A673 (cell line): ENCODE measurements around the gene ACADVL. TPM values are rescaled to one million over a fixed set of nuclear protein-coding genes. Genes with fewer than 3 reads are reported as not detected.
A peak's percentile ranks its signal among the peaks of the same experiment; 100 is the strongest.

Experiments
- BruUV-seq: library from RNA; stranded (reverse); fragments of 400-500 nt; replicated peaks from 2 replicates; lab custom pipeline; 2021; lab: Mats Ljungman, UMichigan
- CTCF ChIA-PET: fragments of 300-600 bp; sonication (Branson Sonifier 250); formaldehyde crosslinking; loops from one replicate; lab custom pipeline; 2022; ENCODE audit warnings: antibody characterized with exemption; lab: Charles Lee
- POLR2A ChIA-PET: fragments of 300-600 bp; sonication (Branson Sonifier 250); formaldehyde crosslinking; loops from one replicate; lab custom pipeline; 2022; ENCODE audit warnings: antibody characterized with exemption; ENCODE audit not compliant: low non-redundant PET; lab: Charles Lee
- DNase-seq: peaks from one replicate; pipeline ENCODE4 v3.0.0-alpha.2; 2015; ENCODE audit warnings: low spot score
- H3K27ac ChIP-seq: fragments of 200-600 bp; sonication (generic); 2 replicates; pipeline ENCODE4 v1.5.1; 2016; ENCODE audit warnings: mixed run types, low read depth, mild to moderate bottlenecking, mixed read lengths, antibody characterized with exemption, low read length; ENCODE audit not compliant: poor library complexity, severe bottlenecking
- H3K27me3 ChIP-seq: fragments of 200-600 bp; sonication (generic); replicated peaks from 2 replicates; pipeline ENCODE4 v1.6.1; 2017; ENCODE audit warnings: mixed run types, low read depth, mild to moderate bottlenecking, mixed read lengths, antibody characterized with exemption, low read length; ENCODE audit not compliant: insufficient read depth, poor library complexity
- H3K36me3 ChIP-seq: fragments of 200-600 bp; sonication (generic); 2 replicates; pipeline ENCODE4 v1.6.1; 2016; ENCODE audit warnings: mixed run types, mild to moderate bottlenecking, mixed read lengths, antibody characterized with exemption, low read length; ENCODE audit not compliant: insufficient read depth, poor library complexity, severe bottlenecking
- H3K4me1 ChIP-seq: fragments of 200-600 bp; sonication (generic); 2 replicates; pipeline ENCODE4 v1.6.1; 2017; ENCODE audit warnings: mixed run types, mild to moderate bottlenecking, mixed read lengths, antibody characterized with exemption, low read length; ENCODE audit not compliant: insufficient read depth, poor library complexity, severe bottlenecking
- H3K4me3 ChIP-seq: fragments of 200-600 bp; sonication (generic); 2 replicates; pipeline ENCODE4 v1.5.1; 2016; ENCODE audit warnings: low read depth, mixed run types, mild to moderate bottlenecking, mixed read lengths, low read length; ENCODE audit not compliant: poor library complexity, severe bottlenecking
- H3K9me3 ChIP-seq: fragments of 200-600 bp; sonication (generic); 2 replicates; pipeline ENCODE4 v1.6.1; 2016; ENCODE audit warnings: mixed run types, low read depth, mild to moderate bottlenecking, mixed read lengths, antibody characterized with exemption, low read length; ENCODE audit not compliant: poor library complexity, severe bottlenecking
- EZH2 ChIP-seq: fragments of 200-600 bp; sonication (generic); IDR thresholded peaks from 2 replicates; pipeline ENCODE4 v1.6.1; 2017; ENCODE audit warnings: borderline replicate concordance, low read depth, mild to moderate bottlenecking, mixed read lengths, antibody characterized with exemption, low read length; ENCODE audit not compliant: poor library complexity, severe bottlenecking
- intact Hi-C: fragments of 100-400 bp; cut with micrococcal nuclease; formaldehyde crosslinking; loops from one replicate; pipeline ENCODE4 v1.10.0; 2022; ENCODE audit not compliant: unreplicated experiment
- total RNA-seq: library from RNA; stranded (reverse); gene quantifications from 2 replicates; pipeline ENCODE4 v1.2.3, GENCODE V29; 2021
- TF ChIP-seq, protein P1 (sequence below): fragments of 300-800, 200-600 bp; sonication (generic); conservative IDR thresholded peaks from 2 replicates; pipeline ENCODE4 v1.5.1; 2017; ENCODE audit warnings: low read depth, mild to moderate bottlenecking, antibody characterized with exemption, low read length, moderate library complexity, mixed read lengths

Gene ACADVL
- total RNA-seq, 1 experiment from 2014 or later, result 425 TPM

- TSS peak; percentile 34 for BruUV-seq
- H3K4me3 ChIP-seq, result no peak overlapping the region
- no peaks in the 10 kb centered on the region for H3K27me3 ChIP-seq
- peaks cover 87% of the 10 kb centered on the region for H3K36me3 ChIP-seq
- TF ChIP-seq EZH2, result no peak
- TF ChIP-seq, protein P1, sequence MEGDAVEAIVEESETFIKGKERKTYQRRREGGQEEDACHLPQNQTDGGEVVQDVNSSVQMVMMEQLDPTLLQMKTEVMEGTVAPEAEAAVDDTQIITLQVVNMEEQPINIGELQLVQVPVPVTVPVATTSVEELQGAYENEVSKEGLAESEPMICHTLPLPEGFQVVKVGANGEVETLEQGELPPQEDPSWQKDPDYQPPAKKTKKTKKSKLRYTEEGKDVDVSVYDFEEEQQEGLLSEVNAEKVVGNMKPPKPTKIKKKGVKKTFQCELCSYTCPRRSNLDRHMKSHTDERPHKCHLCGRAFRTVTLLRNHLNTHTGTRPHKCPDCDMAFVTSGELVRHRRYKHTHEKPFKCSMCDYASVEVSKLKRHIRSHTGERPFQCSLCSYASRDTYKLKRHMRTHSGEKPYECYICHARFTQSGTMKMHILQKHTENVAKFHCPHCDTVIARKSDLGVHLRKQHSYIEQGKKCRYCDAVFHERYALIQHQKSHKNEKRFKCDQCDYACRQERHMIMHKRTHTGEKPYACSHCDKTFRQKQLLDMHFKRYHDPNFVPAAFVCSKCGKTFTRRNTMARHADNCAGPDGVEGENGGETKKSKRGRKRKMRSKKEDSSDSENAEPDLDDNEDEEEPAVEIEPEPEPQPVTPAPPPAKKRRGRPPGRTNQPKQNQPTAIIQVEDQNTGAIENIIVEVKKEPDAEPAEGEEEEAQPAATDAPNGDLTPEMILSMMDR, result no peak
- ChIA-PET POLR2A (interaction anchor here (0.6 kb wide), 1 partner anchor 8 kb away, joined by 3 read pairs; no protein-coding TSS in a partner anchor), CTCF (no interaction called here)
- H3K4me1 ChIP-seq, result peaks cover 5% of the 10 kb centered on the region
- no peaks in the 10 kb centered on the region for H3K9me3 ChIP-seq
- intact Hi-C loops, result no loop called here
- H3K27ac ChIP-seq, result no peak overlapping the region
- DNase-seq, result no peak
Observed at GRCh38 chr17:7224661-7225111, 4.9 kb downstream of the ACADVL start.

GRCh38 chr17:7225711-7226331, 6.1 kb downstream of the ACADVL start:
- intact Hi-C loops, result no loop called here
- Histone ChIP-seq H3K27me3 (no peaks in the 10 kb centered on the region), H3K27ac (no peak overlapping the region), H3K4me3 (no peak overlapping the region), H3K4me1 (peaks cover 5% of the 10 kb centered on the region), H3K9me3 (no peaks in the 10 kb centered on the region), H3K36me3 (peaks cover 98% of the 10 kb centered on the region)
- DNase-seq, result no peak
- no TSS peak for BruUV-seq
- TF ChIP-seq, protein P1, result no peak
- no peak for TF ChIP-seq EZH2
- ChIA-PET CTCF (no interaction called here), POLR2A (no interaction called here)

GRCh38 chr17:7226721-7227710, 7.3 kb downstream of the ACADVL start:
- CTCF ChIA-PET, result no interaction called here
- Histone ChIP-seq H3K27ac (no peak overlapping the region), H3K4me1 (peaks cover 3% of the 10 kb centered on the region), H3K27me3 (no peaks in the 10 kb centered on the region), H3K4me3 (no peak overlapping the region), H3K36me3 (peaks cover 89% of the 10 kb centered on the region), H3K9me3 (no peaks in the 10 kb centered on the region)
- intact Hi-C loops, result no loop called here
- DNase-seq, result no peak
- TF ChIP-seq, protein P1, result no peak
- no peak for TF ChIP-seq EZH2
- POLR2A ChIA-PET, result no interaction called here
- BruUV-seq, result no TSS peak
